ENCODE data around the gene NOL9. TPM values are rescaled to one million over a fixed set of nuclear protein-coding genes. Genes with fewer than 3 reads are reported as not detected.
A peak's percentile ranks its signal among the peaks of the same experiment; 100 is the strongest.

NOL9 gene
- total and polyA plus RNA-seq, 4 donors: 1.9 to 27.0 (median 16.2) TPM

DNA sequence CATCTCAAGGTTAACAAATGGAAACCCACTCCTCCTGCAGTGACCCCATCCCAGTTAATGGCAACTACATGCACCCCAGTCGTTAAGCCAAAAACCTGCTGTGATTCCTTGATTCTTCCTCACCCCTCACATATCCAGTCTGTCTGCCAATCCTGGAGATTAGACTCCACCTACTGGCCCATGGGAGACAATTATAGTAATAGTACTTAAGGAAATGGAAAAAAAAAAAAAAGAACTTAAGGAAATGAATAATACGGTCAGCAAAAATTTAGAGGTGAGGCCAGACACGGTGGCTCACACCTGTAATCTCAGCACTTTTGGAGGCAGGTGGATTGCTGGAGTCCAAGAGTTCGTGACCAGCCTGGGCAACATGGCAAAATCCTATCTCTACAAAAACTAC, 7.0 kb downstream of the NOL9 start:
- no peak for ATAC-seq (ENCODE audit: low FRiP score)
- no peaks in the 10 kb centered on the region for H3K9me3 ChIP-seq (ENCODE audit: control insufficient read depth, low read length)
- WGBS, 2 donors: 61 to 68% methylated on average over 4 of the region's 4 CpGs
- H3K4me3 ChIP-seq (ENCODE audit: low read length in 2 of 2): no peak overlapping the region
- no peaks in the 10 kb centered on the region for H3K4me1 ChIP-seq (ENCODE audit: control insufficient read depth in 1 of 2, insufficient read depth in 2 of 2, low read length in 2 of 2)
- DNase-seq: no peak
- H3K27ac ChIP-seq (ENCODE audit: low read depth in 1 of 2, low read length in 2 of 2): no peak overlapping the region
- H3K36me3 ChIP-seq (ENCODE audit: control insufficient read depth in 1 of 2, insufficient read depth in 2 of 2, low read length in 1 of 2): peaks cover 7 to 13% of the 10 kb centered on the region in 2 donors
- H3K27me3 ChIP-seq (ENCODE audit: control insufficient read depth in 1 of 2, insufficient read depth in 2 of 2, low read length in 1 of 2): no peaks in the 10 kb centered on the region
- intact Hi-C loops (cut with DNase I): no loop called here

DNA sequence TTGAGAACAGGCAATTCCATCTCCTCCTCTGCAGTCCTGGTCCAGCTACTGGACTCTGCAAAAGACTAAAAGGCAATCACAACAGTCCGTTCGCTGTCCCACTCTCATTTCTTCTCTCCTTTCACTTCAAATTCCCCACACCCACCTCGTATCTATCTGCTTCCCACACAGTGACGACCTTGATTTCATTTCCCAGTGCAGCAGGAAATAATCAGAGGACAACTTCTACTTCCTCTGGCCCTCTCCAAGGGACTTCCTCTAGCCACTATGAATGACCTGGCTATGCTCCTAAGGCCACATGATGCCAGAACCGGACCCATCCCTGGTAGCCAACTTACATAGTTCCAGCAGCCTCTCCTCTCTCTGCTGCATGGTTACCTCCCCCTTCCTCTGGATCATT, 8.0 kb downstream of the NOL9 start:
- H3K9me3 ChIP-seq (ENCODE audit: control insufficient read depth, low read length): no peaks in the 10 kb centered on the region
- DNase-seq (peak; percentile 5 to 20), ATAC-seq (ENCODE audit: low FRiP score) (no peak)
- intact Hi-C loops (cut with DNase I): no loop called here
- H3K27me3 ChIP-seq (ENCODE audit: control insufficient read depth in 1 of 2, insufficient read depth in 2 of 2, low read length in 1 of 2): no peaks in the 10 kb centered on the region
- H3K36me3 ChIP-seq (ENCODE audit: control insufficient read depth in 1 of 2, insufficient read depth in 2 of 2, low read length in 1 of 2): peaks cover 7 to 13% of the 10 kb centered on the region in 2 donors
- H3K4me1 ChIP-seq (ENCODE audit: control insufficient read depth in 1 of 2, insufficient read depth in 2 of 2, low read length in 2 of 2): no peaks in the 10 kb centered on the region
- no peak overlapping the region for H3K27ac ChIP-seq (ENCODE audit: low read depth in 1 of 2, low read length in 2 of 2)
- no peak overlapping the region for H3K4me3 ChIP-seq (ENCODE audit: low read length in 2 of 2)
- 77 to 84% methylated on average over 5 of the region's 5 CpGs for WGBS, 2 donors

DNA sequence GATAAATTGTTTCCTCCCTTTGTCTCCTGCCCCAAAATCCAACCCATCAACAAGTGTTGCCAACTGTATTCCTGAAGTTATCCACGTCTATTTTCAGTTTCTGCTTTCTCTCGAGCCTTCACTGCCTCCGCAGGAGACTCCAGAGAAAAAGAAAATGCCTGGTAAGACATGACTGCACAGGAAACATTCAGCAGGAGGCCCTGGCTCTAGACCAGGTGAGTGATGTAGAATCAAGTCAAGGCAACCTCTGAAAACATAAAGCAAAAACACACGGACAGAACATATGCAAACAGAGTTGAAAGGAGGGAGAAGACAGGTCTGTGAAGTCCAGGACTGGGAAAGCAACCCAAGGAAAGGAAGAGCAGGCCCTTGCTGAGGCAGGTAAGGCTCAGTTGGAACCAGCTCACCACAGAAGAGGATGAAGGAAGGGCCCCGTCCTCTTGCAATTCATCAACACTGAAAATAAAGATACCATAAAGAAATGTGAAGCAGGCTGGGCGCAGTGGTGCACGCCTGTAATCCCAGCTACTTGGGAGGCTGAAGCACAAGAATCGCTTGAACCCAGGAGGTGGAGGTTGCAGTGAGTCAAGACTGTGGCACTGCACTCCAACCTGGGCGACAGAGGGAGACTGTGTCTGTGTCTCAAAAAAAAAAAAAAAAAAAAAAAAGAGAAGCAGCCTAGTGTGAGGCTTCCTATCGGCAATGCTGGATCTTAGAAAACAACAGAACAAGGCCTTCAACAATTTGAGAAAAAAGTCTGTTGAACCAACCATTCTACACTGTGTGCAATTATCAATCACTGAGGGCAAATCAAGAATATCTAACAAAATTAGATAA, 8.8 kb downstream of the NOL9 start:
- peak; percentile 11 for DNase-seq
- ATAC-seq (ENCODE audit: low FRiP score): no peak
- intact Hi-C loops (cut with DNase I): no loop called here
- Histone ChIP-seq H3K27me3 (ENCODE audit: control insufficient read depth in 1 of 2, insufficient read depth in 2 of 2, low read length in 1 of 2) (no peaks in the 10 kb centered on the region), H3K4me3 (ENCODE audit: low read length in 2 of 2) (no peak overlapping the region), H3K27ac (ENCODE audit: low read depth in 1 of 2, low read length in 2 of 2) (no peak overlapping the region), H3K36me3 (ENCODE audit: control insufficient read depth in 1 of 2, insufficient read depth in 2 of 2, low read length in 1 of 2) (peaks cover 7 to 13% of the 10 kb centered on the region in 2 donors), H3K4me1 (ENCODE audit: control insufficient read depth in 1 of 2, insufficient read depth in 2 of 2, low read length in 2 of 2) (no peaks in the 10 kb centered on the region), H3K9me3 (ENCODE audit: control insufficient read depth, low read length) (no peaks in the 10 kb centered on the region)
- WGBS, 2 donors: 63 to 69% methylated on average over 10 of the region's 10 CpGs

DNA sequence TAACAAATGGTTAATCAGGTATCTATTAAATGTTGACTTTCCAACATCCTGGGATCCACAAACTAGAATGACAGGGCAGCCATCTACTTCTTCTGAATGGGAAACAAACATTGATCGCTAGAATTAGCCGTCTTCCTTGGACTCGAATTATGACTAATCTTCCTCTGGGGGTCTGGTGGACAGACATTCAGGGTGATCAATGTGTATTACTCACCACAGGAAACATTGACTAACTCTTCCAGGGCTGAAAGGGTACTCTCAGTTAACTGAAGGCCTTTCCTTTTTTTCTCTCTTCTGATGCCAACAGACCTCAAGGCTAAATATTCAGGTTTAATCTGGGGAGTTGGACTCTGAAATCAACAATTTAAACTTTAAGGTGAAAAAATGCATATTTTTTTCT, 9.5 kb downstream of the NOL9 start:
- DNase-seq: no peak
- Histone ChIP-seq H3K27me3 (ENCODE audit: control insufficient read depth in 1 of 2, insufficient read depth in 2 of 2, low read length in 1 of 2) (no peaks in the 10 kb centered on the region), H3K36me3 (ENCODE audit: control insufficient read depth in 1 of 2, insufficient read depth in 2 of 2, low read length in 1 of 2) (peaks cover 7 to 12% of the 10 kb centered on the region in 2 donors), H3K4me1 (ENCODE audit: control insufficient read depth in 1 of 2, insufficient read depth in 2 of 2, low read length in 2 of 2) (no peaks in the 10 kb centered on the region), H3K27ac (ENCODE audit: low read depth in 1 of 2, low read length in 2 of 2) (no peak overlapping the region), H3K4me3 (ENCODE audit: low read length in 2 of 2) (no peak overlapping the region), H3K9me3 (ENCODE audit: control insufficient read depth, low read length) (no peaks in the 10 kb centered on the region)
- intact Hi-C loops (cut with DNase I): no loop called here
- 90 to 92% methylated on average over 3 of the region's 3 CpGs for WGBS, 2 donors
- no peak for ATAC-seq (ENCODE audit: low FRiP score)

DNA sequence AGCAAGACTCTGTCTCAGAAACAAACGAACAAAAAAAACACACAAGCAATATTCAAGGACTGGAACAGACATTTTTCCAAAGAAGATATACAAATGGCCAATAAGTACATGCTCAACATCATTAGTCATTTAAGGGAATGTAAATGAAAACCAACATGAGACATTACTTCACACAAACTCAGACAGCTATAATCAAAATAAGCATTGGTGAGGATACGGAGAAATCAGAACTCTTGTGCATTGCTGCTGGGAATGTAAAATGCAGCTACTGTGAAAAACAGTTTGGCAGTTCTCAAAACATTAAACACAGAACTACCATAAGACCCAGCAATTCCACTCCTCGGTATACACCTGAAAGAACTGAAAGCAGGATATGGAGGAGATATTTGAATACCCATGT, 15.4 kb downstream of the NOL9 start:
- no peaks in the 10 kb centered on the region for H3K9me3 ChIP-seq (ENCODE audit: control insufficient read depth, low read length)
- no peak overlapping the region for H3K4me3 ChIP-seq (ENCODE audit: low read length in 2 of 2)
- ATAC-seq (ENCODE audit: low FRiP score) (no peak), DNase-seq (no peak)
- intact Hi-C loops (cut with DNase I): no loop called here
- no peak overlapping the region for H3K27ac ChIP-seq (ENCODE audit: low read depth in 1 of 2, low read length in 2 of 2)
- peaks cover 2 to 5% of the 10 kb centered on the region in 2 donors for H3K36me3 ChIP-seq (ENCODE audit: control insufficient read depth in 1 of 2, insufficient read depth in 2 of 2, low read length in 1 of 2)
- no peaks in the 10 kb centered on the region for H3K27me3 ChIP-seq (ENCODE audit: control insufficient read depth in 1 of 2, insufficient read depth in 2 of 2, low read length in 1 of 2)
- H3K4me1 ChIP-seq (ENCODE audit: control insufficient read depth in 1 of 2, insufficient read depth in 2 of 2, low read length in 2 of 2): no peaks in the 10 kb centered on the region
- 11 to 17% methylated on average over 3 of the region's 3 CpGs for WGBS, 2 donors

DNA sequence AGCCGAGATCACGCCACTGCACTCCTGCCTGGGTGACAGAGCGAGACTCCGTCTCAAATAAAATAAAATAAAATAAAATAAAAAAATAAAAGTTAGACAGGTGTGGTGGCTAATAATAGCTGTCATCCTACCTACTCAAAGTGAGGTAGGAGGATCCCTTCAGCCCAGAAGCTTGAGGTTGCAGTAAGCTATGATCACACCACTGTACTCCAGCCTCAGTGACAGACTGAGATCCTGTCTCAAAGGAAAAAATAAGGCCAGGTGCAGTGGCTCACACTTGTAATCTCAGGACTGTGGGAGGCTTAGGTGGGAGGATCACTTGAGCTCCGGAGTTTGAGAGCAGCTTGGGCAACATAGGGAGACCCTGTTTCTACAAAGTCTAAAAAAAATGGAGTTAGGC, 18.0 kb downstream of the NOL9 start:
- ATAC-seq (ENCODE audit: low FRiP score) (no peak), DNase-seq (no peak)
- Histone ChIP-seq H3K36me3 (ENCODE audit: control insufficient read depth in 1 of 2, insufficient read depth in 2 of 2, low read length in 1 of 2) (peaks cover 2 to 12% of the 10 kb centered on the region in 2 donors), H3K4me1 (ENCODE audit: control insufficient read depth in 1 of 2, insufficient read depth in 2 of 2, low read length in 2 of 2) (no peaks in the 10 kb centered on the region), H3K27ac (ENCODE audit: low read depth in 1 of 2, low read length in 2 of 2) (no peak overlapping the region), H3K9me3 (ENCODE audit: control insufficient read depth, low read length) (no peaks in the 10 kb centered on the region), H3K4me3 (ENCODE audit: low read length in 2 of 2) (no peak overlapping the region), H3K27me3 (ENCODE audit: control insufficient read depth in 1 of 2, insufficient read depth in 2 of 2, low read length in 1 of 2) (no peaks in the 10 kb centered on the region)
- intact Hi-C loops (cut with DNase I): no loop called here
- WGBS, 2 donors: 76 to 86% methylated on average over 5 of the region's 5 CpGs

DNA sequence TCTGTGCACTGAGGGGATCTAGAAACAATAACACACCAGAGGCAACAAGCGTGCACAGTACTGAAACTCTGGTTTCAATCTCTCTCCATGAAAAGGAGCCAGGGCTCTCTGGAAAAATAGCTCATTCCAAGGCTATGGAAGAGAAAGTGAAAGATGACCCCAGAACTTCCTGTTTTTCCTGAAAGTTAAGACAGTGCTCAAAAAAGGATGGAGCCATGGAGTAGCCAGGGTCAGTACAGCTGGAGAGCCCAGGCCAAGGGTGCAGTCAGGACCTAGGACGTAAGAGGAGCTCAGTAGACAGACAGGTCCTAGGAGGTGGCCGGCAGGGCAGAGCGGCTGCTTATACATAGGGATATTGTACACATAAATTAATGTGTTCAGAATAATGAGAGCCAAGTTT, 19.1 kb downstream of the NOL9 start:
- H3K27me3 ChIP-seq (ENCODE audit: control insufficient read depth in 1 of 2, insufficient read depth in 2 of 2, low read length in 1 of 2): no peaks in the 10 kb centered on the region
- no peaks in the 10 kb centered on the region for H3K9me3 ChIP-seq (ENCODE audit: control insufficient read depth, low read length)
- no peaks in the 10 kb centered on the region for H3K4me1 ChIP-seq (ENCODE audit: control insufficient read depth in 1 of 2, insufficient read depth in 2 of 2, low read length in 2 of 2)
- ATAC-seq (ENCODE audit: low FRiP score) (no peak), DNase-seq (peak; percentile 12 to 61)
- WGBS, 2 donors: 92 to 97% methylated on average over 4 of the region's 4 CpGs
- no peak overlapping the region for H3K4me3 ChIP-seq (ENCODE audit: low read length in 2 of 2)
- peaks cover 2 to 12% of the 10 kb centered on the region in 2 donors for H3K36me3 ChIP-seq (ENCODE audit: control insufficient read depth in 1 of 2, insufficient read depth in 2 of 2, low read length in 1 of 2)
- H3K27ac ChIP-seq (ENCODE audit: low read depth in 1 of 2, low read length in 2 of 2): no peak overlapping the region
- intact Hi-C loops (cut with DNase I): no loop called here

DNA sequence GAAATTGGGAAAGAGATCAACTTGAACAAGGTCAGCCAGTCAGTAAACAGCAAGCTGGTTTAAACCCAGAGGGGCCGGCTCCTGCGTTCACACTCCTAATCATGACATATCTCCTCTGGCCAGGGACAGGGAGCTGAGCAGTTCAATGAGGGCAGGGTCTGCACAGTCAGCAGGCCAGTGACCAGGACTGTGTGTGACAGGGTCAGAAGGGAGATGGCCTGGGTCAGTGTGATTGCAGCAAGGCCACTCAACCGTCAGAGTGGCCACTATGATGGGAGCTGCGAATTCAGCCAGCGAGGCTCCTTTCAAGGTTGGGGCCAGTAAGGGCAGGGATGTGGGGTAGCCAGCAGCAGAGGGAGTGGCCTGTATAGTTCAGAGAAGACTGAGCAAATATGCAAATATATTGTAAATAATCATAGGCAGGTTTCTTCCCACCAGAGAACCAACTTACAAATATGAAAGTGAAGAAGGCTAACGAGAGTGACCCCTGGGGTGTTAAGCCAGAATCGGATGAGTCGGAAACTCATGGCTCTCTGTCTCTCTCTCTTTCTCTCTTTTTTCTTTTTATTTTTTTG, 20.0 kb downstream of the NOL9 start:
- Histone ChIP-seq H3K4me1 (ENCODE audit: control insufficient read depth in 1 of 2, insufficient read depth in 2 of 2, low read length in 2 of 2) (no peaks in the 10 kb centered on the region), H3K4me3 (ENCODE audit: low read length in 2 of 2) (no peak overlapping the region), H3K9me3 (ENCODE audit: control insufficient read depth, low read length) (no peaks in the 10 kb centered on the region), H3K27ac (ENCODE audit: low read depth in 1 of 2, low read length in 2 of 2) (no peak overlapping the region), H3K36me3 (ENCODE audit: control insufficient read depth in 1 of 2, insufficient read depth in 2 of 2, low read length in 1 of 2) (peaks cover 2 to 12% of the 10 kb centered on the region in 2 donors), H3K27me3 (ENCODE audit: control insufficient read depth in 1 of 2, insufficient read depth in 2 of 2, low read length in 1 of 2) (no peaks in the 10 kb centered on the region)
- DNase-seq (peak; percentile 24), ATAC-seq (ENCODE audit: low FRiP score) (no peak)
- 91 to 95% methylated on average over 8 of the region's 8 CpGs for WGBS, 2 donors
- intact Hi-C loops (cut with DNase I): no loop called here

DNA sequence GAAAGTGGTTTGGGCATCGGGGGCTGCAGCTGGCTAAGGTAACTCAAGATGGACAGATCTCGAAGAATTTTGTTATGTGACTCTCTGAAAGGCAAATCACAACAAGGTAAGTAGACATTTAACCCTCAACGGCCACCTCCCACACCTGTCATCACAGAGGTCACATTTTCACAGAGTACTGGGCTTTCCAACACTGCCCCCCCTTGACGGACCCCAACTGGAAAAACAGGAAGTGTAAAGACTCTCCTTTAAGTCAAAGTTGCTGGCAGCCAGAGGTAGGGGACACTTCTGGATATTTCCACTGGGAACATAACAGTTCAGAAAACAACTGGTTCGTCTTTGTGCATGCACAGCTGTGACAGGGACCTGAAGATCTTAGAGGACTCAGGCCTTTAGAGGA, 22.3 kb downstream of the NOL9 start:
- peak in 1 of 2 donors; percentile 17 for DNase-seq
- intact Hi-C loops (cut with DNase I): no loop called here
- H3K9me3 ChIP-seq (ENCODE audit: control insufficient read depth, low read length): no peaks in the 10 kb centered on the region
- peaks cover 2 to 19% of the 10 kb centered on the region in 2 donors for H3K36me3 ChIP-seq (ENCODE audit: control insufficient read depth in 1 of 2, insufficient read depth in 2 of 2, low read length in 1 of 2)
- H3K4me3 ChIP-seq (ENCODE audit: low read length in 2 of 2): no peak overlapping the region
- no peak for ATAC-seq (ENCODE audit: low FRiP score)
- 85 to 86% methylated on average over 5 of the region's 5 CpGs for WGBS, 2 donors
- H3K27me3 ChIP-seq (ENCODE audit: control insufficient read depth in 1 of 2, insufficient read depth in 2 of 2, low read length in 1 of 2): no peaks in the 10 kb centered on the region
- H3K4me1 ChIP-seq (ENCODE audit: control insufficient read depth in 1 of 2, insufficient read depth in 2 of 2, low read length in 2 of 2): no peaks in the 10 kb centered on the region
- H3K27ac ChIP-seq (ENCODE audit: low read depth in 1 of 2, low read length in 2 of 2): no peak overlapping the region

Data from aorta (tissue), 5 donors.